Measurements from ENCODE around the gene STK25.
A peak's percentile ranks its signal among the peaks of the same experiment; 100 is the strongest.

The STK25 gene

DNA sequence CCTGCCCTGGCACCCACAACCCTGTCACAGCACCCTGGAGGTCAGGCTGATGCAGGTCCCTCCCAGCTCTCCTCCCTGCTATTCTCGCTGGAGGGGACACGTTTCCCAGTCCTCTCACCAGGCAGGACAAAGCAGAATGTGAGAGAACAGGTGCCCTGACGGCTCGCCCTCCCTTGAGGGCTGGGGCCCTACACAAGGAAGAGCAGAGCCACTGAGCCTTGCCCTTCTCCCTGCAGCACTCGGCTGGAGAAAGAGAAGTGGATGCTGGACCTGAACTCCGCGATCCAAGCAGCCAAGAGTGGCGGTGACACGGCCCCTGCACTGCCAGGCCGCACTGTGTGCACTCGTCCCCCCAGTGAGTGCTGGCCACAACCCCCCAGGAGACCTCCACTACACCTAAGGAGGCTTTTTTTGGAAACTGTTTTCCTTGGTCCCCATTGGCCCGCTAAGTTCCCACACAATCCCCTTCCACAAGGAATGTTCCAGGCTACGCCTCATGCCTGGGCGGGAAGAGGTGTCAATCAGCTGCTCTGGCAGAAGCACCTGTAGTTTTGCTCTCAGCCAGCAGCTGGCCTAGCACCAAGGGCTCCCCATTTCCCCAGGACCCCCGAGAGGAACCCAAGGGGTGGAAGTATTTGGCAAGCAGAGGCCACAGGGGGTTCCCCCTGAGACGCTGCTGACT lies 17.4 kb downstream of the STK25 start:
- peak; percentile 14 for ATAC-seq
- TF ChIP-seq ZNF8 (CRISPR knock-in tag; IDR thresholded peaks at IDR 0.05) (no peak), ZFP3 (CRISPR knock-in tag; IDR thresholded peaks at IDR 0.05) (no peak), PATZ1 (CRISPR knock-in tag; IDR thresholded peaks at IDR 0.05; ENCODE audit: borderline replicate concordance) (no peak), ESRRG (CRISPR knock-in tag; IDR thresholded peaks at IDR 0.05) (no peak), PPARA (CRISPR knock-in tag; IDR thresholded peaks at IDR 0.05; ENCODE audit: borderline replicate concordance) (no peak)
- TF ChIP-seq, protein P1, sequence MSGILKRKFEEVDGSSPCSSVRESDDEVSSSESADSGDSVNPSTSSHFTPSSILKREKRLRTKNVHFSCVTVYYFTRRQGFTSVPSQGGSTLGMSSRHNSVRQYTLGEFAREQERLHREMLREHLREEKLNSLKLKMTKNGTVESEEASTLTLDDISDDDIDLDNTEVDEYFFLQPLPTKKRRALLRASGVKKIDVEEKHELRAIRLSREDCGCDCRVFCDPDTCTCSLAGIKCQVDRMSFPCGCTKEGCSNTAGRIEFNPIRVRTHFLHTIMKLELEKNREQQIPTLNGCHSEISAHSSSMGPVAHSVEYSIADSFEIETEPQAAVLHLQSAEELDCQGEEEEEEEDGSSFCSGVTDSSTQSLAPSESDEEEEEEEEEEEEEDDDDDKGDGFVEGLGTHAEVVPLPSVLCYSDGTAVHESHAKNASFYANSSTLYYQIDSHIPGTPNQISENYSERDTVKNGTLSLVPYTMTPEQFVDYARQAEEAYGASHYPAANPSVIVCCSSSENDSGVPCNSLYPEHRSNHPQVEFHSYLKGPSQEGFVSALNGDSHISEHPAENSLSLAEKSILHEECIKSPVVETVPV (CRISPR knock-in tag; IDR thresholded peaks at IDR 0.05) = no peak

DNA sequence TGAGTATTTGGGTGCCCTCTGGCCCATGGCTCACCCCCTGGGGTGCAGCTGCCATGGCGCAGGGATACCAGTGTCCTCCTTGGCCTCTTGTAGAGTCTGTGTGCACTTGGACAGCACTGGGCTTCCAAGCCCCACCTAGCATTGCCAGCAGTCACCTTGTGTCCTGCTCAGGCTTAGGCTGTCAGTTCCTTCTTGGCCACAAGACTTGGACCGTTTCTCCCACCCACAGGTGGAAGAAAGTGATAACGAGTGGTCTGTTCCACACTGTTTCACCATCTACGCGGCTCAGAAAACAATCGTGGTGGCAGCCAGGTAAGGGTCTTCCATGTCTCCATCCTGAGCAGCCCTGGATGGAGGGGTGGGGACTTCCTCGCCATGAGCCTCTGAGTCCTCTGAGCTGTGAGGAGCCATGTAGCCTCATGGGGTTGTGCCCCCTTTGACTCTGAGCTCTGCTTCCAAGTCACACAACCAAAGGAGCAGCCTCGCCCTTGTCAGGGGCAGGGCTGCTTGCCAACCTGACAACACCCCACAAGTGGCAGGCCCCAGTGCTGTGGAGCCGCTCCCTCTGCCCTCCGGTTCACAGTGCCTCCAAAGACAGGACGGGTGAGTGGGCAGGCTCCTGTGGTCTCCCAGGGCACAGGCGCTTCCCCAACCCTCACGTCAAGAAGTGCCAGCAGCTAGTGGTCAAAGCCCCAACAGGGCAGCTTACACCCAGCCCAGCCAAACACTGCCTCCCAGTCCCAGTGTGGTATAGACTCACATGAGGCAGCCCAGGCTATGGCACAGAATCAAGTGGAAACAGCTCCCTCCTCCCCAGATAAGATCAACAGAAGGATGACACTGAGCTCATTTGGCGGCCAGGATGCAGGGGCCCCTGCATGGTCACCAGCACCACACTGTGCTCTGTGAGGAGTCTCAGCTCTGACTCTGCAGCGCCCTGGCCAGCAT lies 18.4 kb downstream of the STK25 start:
- ATAC-seq = peak; percentile 52
- TF ChIP-seq ISL1 (CRISPR knock-in tag; IDR thresholded peaks at IDR 0.05) (no peak), PATZ1 (CRISPR knock-in tag; IDR thresholded peaks at IDR 0.05; ENCODE audit: borderline replicate concordance) (no peak)

DNA sequence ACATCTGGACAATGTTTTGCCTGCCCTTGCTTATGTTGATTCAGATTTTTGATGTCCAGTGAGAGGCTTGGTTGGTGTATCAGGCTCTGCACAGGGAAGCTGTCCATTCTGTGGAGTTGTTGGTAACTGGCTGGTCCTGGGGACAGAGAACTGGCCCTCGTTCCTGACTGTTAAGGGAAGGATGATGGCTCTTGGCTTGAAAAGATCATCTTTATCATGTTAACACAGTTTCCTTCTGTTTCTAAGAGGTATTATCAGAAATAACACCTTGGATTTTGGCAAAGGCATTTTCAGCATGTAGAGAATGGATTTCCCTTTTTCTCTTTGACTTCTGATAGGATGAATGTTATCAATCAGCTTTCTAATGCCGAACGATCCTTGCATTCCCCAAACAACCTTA lies 19.3 kb downstream of the STK25 start:
- ATAC-seq = peak; percentile 32; the same call in 2 of the 3 replicates
- TF ChIP-seq ISL1 (CRISPR knock-in tag; IDR thresholded peaks at IDR 0.05) (0 out of 2 replicates have a peak, but pooled peaks have one; percentile 4), SNAI2 (CRISPR knock-in tag; IDR thresholded peaks at IDR 0.05) (no peak), ZFP3 (CRISPR knock-in tag; IDR thresholded peaks at IDR 0.05) (no peak), OSR1 (CRISPR knock-in tag; IDR thresholded peaks at IDR 0.05) (no peak)
- TF ChIP-seq, protein P2, sequence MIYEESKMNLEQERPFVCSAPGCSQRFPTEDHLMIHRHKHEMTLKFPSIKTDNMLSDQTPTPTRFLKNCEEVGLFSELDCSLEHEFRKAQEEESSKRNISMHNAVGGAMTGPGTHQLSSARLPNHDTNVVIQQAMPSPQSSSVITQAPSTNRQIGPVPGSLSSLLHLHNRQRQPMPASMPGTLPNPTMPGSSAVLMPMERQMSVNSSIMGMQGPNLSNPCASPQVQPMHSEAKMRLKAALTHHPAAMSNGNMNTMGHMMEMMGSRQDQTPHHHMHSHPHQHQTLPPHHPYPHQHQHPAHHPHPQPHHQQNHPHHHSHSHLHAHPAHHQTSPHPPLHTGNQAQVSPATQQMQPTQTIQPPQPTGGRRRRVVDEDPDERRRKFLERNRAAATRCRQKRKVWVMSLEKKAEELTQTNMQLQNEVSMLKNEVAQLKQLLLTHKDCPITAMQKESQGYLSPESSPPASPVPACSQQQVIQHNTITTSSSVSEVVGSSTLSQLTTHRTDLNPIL (CRISPR knock-in tag; IDR thresholded peaks at IDR 0.05; ENCODE audit: low read depth) = no peak
- TF ChIP-seq, protein P1 (CRISPR knock-in tag; IDR thresholded peaks at IDR 0.05) = no peak

GRCh38 chr2:241485172-241485911 lies 23.0 kb downstream of the STK25 start:
- no peak for ATAC-seq
- TF ChIP-seq ISL1 (CRISPR knock-in tag; IDR thresholded peaks at IDR 0.05) = no peak
- TF ChIP-seq TOX (CRISPR knock-in tag; IDR thresholded peaks at IDR 0.05; ENCODE audit: borderline replicate concordance) = no peak
- no peak for TF ChIP-seq PATZ1 (CRISPR knock-in tag; IDR thresholded peaks at IDR 0.05; ENCODE audit: borderline replicate concordance)
- TF ChIP-seq GLIS3 (CRISPR knock-in tag; IDR thresholded peaks at IDR 0.05) = no peak
- TF ChIP-seq ARNTL (CRISPR knock-in tag; IDR thresholded peaks at IDR 0.05; ENCODE audit: borderline replicate concordance, low read depth) = no peak
- no peak for TF ChIP-seq ESRRG (CRISPR knock-in tag; IDR thresholded peaks at IDR 0.05)
- TF ChIP-seq ZFP3 (CRISPR knock-in tag; IDR thresholded peaks at IDR 0.05) = no peak
- TF ChIP-seq, protein P3, sequence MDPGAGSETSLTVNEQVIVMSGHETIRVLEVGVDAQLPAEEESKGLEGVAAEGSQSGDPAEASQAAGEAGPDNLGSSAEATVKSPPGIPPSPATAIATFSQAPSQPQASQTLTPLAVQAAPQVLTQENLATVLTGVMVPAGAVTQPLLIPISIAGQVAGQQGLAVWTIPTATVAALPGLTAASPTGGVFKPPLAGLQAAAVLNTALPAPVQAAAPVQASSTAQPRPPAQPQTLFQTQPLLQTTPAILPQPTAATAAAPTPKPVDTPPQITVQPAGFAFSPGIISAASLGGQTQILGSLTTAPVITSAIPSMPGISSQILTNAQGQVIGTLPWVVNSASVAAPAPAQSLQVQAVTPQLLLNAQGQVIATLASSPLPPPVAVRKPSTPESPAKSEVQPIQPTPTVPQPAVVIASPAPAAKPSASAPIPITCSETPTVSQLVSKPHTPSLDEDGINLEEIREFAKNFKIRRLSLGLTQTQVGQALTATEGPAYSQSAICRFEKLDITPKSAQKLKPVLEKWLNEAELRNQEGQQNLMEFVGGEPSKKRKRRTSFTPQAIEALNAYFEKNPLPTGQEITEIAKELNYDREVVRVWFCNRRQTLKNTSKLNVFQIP (CRISPR knock-in tag; IDR thresholded peaks at IDR 0.05; ENCODE audit: borderline replicate concordance, low read depth) = no peak
- no peak for TF ChIP-seq RARB (CRISPR knock-in tag; IDR thresholded peaks at IDR 0.05)
- TF ChIP-seq, protein P1 (CRISPR knock-in tag; IDR thresholded peaks at IDR 0.05) = no peak
- no peak for TF ChIP-seq ZNF70 (CRISPR knock-in tag; IDR thresholded peaks at IDR 0.05)
- no peak for TF ChIP-seq ZC3H10 (CRISPR knock-in tag; IDR thresholded peaks at IDR 0.05)
- no peak for TF ChIP-seq OSR1 (CRISPR knock-in tag; IDR thresholded peaks at IDR 0.05)
